WTC11 (cell line): ENCODE measurements around the gene MACROD2. TPM values are rescaled to one million over a fixed set of nuclear protein-coding genes. Genes with fewer than 3 reads are reported as not detected.

Experiments used
- ATAC-seq: fragments of 200-7000 bp; cut with Tn5 transposase; 2 replicates; pipeline ENCODE4 v1.10.0; 2021; ENCODE audit warnings: mild to moderate bottlenecking, moderate library complexity
- CTCF ChIA-PET: fragments of 300-600 bp; sonication (Branson Sonifier 250); formaldehyde crosslinking; loops from one replicate; lab custom pipeline; 2021; ENCODE audit warnings: antibody characterized with exemption; lab: Charles Lee
- POLR2A ChIA-PET: fragments of 350-600 bp; sonication (Branson Sonifier 250); formaldehyde crosslinking; loops from one replicate; lab custom pipeline; 2021; ENCODE audit warnings: antibody characterized with exemption; lab: Charles Lee
- DNase-seq: peaks from one replicate; pipeline ENCODE4 v3.0.0; 2021; ENCODE audit warnings: low spot score
- H3K27ac Mint-ChIP-seq: 2 replicates; pipeline ENCODE4 v1.8.0; 2021; ENCODE audit warnings: mixed read lengths
- H3K27me3 Mint-ChIP-seq: 2 replicates; pipeline ENCODE4 v1.8.0; 2021; ENCODE audit warnings: low read depth, mild to moderate bottlenecking, moderate library complexity, mixed read lengths
- H3K36me3 Mint-ChIP-seq: 2 replicates; pipeline ENCODE4 v1.8.0; 2021; ENCODE audit warnings: mixed read lengths
- H3K4me1 Mint-ChIP-seq: 2 replicates; pipeline ENCODE4 v1.8.0; 2022; ENCODE audit warnings: mixed read lengths
- H3K4me3 Mint-ChIP-seq: 2 replicates; pipeline ENCODE4 v1.8.0; 2021; ENCODE audit warnings: mild to moderate bottlenecking, moderate library complexity, mixed read lengths
- H3K9me3 Mint-ChIP-seq: 2 replicates; pipeline ENCODE4 v1.8.0; 2021; ENCODE audit warnings: mixed read lengths
- ATF6 ChIP-seq: sonication (generic); formaldehyde crosslinking; IDR thresholded peaks from 2 replicates; pipeline ENCODE4 v1.8.1; 2023; ENCODE audit warnings: mild to moderate bottlenecking, missing genetic modification reagents
- CBFB ChIP-seq: sonication (generic); formaldehyde crosslinking; IDR thresholded peaks from 2 replicates; pipeline ENCODE4 v1.8.1; 2022; ENCODE audit warnings: mild to moderate bottlenecking, low read depth, missing genetic modification reagents
- CREB1 ChIP-seq: sonication (generic); formaldehyde crosslinking; IDR thresholded peaks from 2 replicates; pipeline ENCODE4 v1.8.0; 2023; ENCODE audit warnings: mild to moderate bottlenecking, missing genetic modification reagents
- ERG ChIP-seq: fragments of 250-450 bp; sonication (Bioruptor Pico); IDR thresholded peaks from 2 replicates; pipeline ENCODE4 v1.8.0; 2021; ENCODE audit warnings: mild to moderate bottlenecking
- ETV6 ChIP-seq: sonication (generic); formaldehyde crosslinking; IDR thresholded peaks from 2 replicates; pipeline ENCODE4 v1.8.1; 2022; ENCODE audit warnings: mild to moderate bottlenecking, missing genetic modification reagents
- FOXP4 ChIP-seq: sonication (generic); formaldehyde crosslinking; IDR thresholded peaks from 2 replicates; pipeline ENCODE4 v1.8.0; 2022; ENCODE audit warnings: mild to moderate bottlenecking, missing genetic modification reagents
- GRHL2 ChIP-seq: fragments of 250-450 bp; sonication (Bioruptor Pico); IDR thresholded peaks from 2 replicates; pipeline ENCODE4 v1.8.0; 2022; ENCODE audit warnings: mild to moderate bottlenecking, moderate library complexity; ENCODE audit not compliant: insufficient replicate concordance, severe bottlenecking
- GTF2I ChIP-seq: fragments of 250-450 bp; sonication (Bioruptor Pico); conservative IDR thresholded peaks from 2 replicates; pipeline ENCODE4 v1.4.0; 2021; ENCODE audit warnings: mild to moderate bottlenecking
- MAX ChIP-seq: sonication (generic); formaldehyde crosslinking; IDR thresholded peaks from 2 replicates; pipeline ENCODE4 v1.8.0; 2022; ENCODE audit warnings: mild to moderate bottlenecking, missing genetic modification reagents
- NFATC4 ChIP-seq: fragments of 250-450 bp; sonication (Bioruptor Pico); IDR thresholded peaks from 2 replicates; pipeline ENCODE4 v1.9.0; 2021; ENCODE audit warnings: mild to moderate bottlenecking
- NFYB ChIP-seq: sonication (generic); formaldehyde crosslinking; conservative IDR thresholded peaks from 2 replicates; pipeline ENCODE4 v1.8.0; 2022; ENCODE audit warnings: low read depth, missing genetic modification reagents
- NR1H2 ChIP-seq: sonication (generic); formaldehyde crosslinking; IDR thresholded peaks from 2 replicates; pipeline ENCODE4 v1.9.0; 2021; ENCODE audit warnings: mild to moderate bottlenecking, moderate library complexity, missing genetic modification reagents
- NR2C2 ChIP-seq: sonication (generic); formaldehyde crosslinking; IDR thresholded peaks from 2 replicates; pipeline ENCODE4 v1.8.0; 2022; ENCODE audit warnings: mild to moderate bottlenecking, missing genetic modification reagents
- PRDM15 ChIP-seq: sonication (generic); formaldehyde crosslinking; IDR thresholded peaks from 2 replicates; pipeline ENCODE4 v1.8.0; 2022; ENCODE audit warnings: missing genetic modification reagents
- STAT6 ChIP-seq: sonication (generic); formaldehyde crosslinking; conservative IDR thresholded peaks from 2 replicates; pipeline ENCODE4 v1.8.1; 2023; ENCODE audit warnings: mild to moderate bottlenecking, low read depth, missing genetic modification reagents, moderate library complexity
- TEAD1 ChIP-seq: sonication (generic); formaldehyde crosslinking; IDR thresholded peaks from 2 replicates; pipeline ENCODE4 v1.8.0; 2022; ENCODE audit warnings: mild to moderate bottlenecking, missing genetic modification reagents
- USF1 ChIP-seq: sonication (generic); formaldehyde crosslinking; IDR thresholded peaks from 2 replicates; pipeline ENCODE4 v1.8.0; 2022; ENCODE audit warnings: mild to moderate bottlenecking, missing genetic modification reagents
- USF2 ChIP-seq: sonication (generic); formaldehyde crosslinking; IDR thresholded peaks from 2 replicates; pipeline ENCODE4 v1.8.1; 2023; ENCODE audit warnings: mild to moderate bottlenecking, missing genetic modification reagents, moderate library complexity
- ZNF121 ChIP-seq: sonication (generic); formaldehyde crosslinking; IDR thresholded peaks from 2 replicates; pipeline ENCODE4 v1.8.0; 2023; ENCODE audit warnings: missing genetic modification reagents
- ZNF232 ChIP-seq: sonication (generic); formaldehyde crosslinking; IDR thresholded peaks from 2 replicates; pipeline ENCODE4 v1.8.0; 2022; ENCODE audit warnings: mild to moderate bottlenecking, missing genetic modification reagents
- ZNF416 ChIP-seq: fragments of 250-450 bp; sonication (Bioruptor Pico); IDR thresholded peaks from 2 replicates; pipeline ENCODE4 v1.9.0; 2021; ENCODE audit warnings: mild to moderate bottlenecking, inconsistent platforms
- ZNF423 ChIP-seq: fragments of 250-450 bp; sonication (Bioruptor Pico); IDR thresholded peaks from 2 replicates; pipeline ENCODE4 v2.1.2; 2022; ENCODE audit warnings: mild to moderate bottlenecking, moderate library complexity
- total RNA-seq: library from RNA; stranded (reverse); gene quantifications from 3 replicates; pipeline ENCODE4 v1.2.3, GENCODE V29; 2021

The MACROD2 gene
- total RNA-seq, 1 experiment from 2014 or later: 4.1 TPM

GRCh38 chr20:15625981-15626380 lies 1630.7 kb downstream of the MACROD2 start:
- Mint-ChIP-seq H3K4me1 (peaks cover 55% of the 10 kb centered on the region), H3K4me3 (no peak overlapping the region), H3K27me3 (no peaks in the 10 kb centered on the region), H3K36me3 (no peaks in the 10 kb centered on the region), H3K27ac (no peak overlapping the region), H3K9me3 (peaks cover 10% of the 10 kb centered on the region)
- ChIA-PET POLR2A (no interaction called here), CTCF (interaction anchor here (1.6 kb wide), 1 partner anchor 28 kb away, joined by 5 read pairs; no protein-coding TSS in a partner anchor)
- ATAC-seq: no peak
- TF ChIP-seq GRHL2 (CRISPR knock-in tag) (no peak), ZNF232 (CRISPR knock-in tag) (no peak), FOXP4 (CRISPR knock-in tag) (no peak), CBFB (CRISPR knock-in tag) (no peak), ERG (no peak), GTF2I (CRISPR knock-in tag) (no peak), CREB1 (CRISPR knock-in tag) (no peak), STAT6 (CRISPR knock-in tag) (no peak), NR1H2 (CRISPR knock-in tag) (no peak), ZNF423 (CRISPR knock-in tag) (no peak), NFYB (CRISPR knock-in tag) (no peak)
- no peak for DNase-seq

- DNase-seq (no peak), ATAC-seq (no peak)
- Mint-ChIP-seq H3K4me1 (peaks cover 57% of the 10 kb centered on the region), H3K27ac (peak overlapping the region; percentile 94), H3K36me3 (no peaks in the 10 kb centered on the region), H3K4me3 (no peak overlapping the region), H3K27me3 (no peaks in the 10 kb centered on the region), H3K9me3 (peaks cover 5% of the 10 kb centered on the region)
- POLR2A ChIA-PET: no interaction called here
- CTCF ChIA-PET: interaction anchor here (1.2 to 2.9 kb wide), 3 partner anchors 10 to 136 kb away, joined by 4 to 8 read pairs (median 4); no protein-coding TSS in a partner anchor
- no peak for TF ChIP-seq PRDM15
- TF ChIP-seq TEAD1 (CRISPR knock-in tag): no peak
- no peak for TF ChIP-seq NFYB (CRISPR knock-in tag)
- no peak for TF ChIP-seq NFATC4 (CRISPR knock-in tag)
- no peak for TF ChIP-seq ATF6 (CRISPR knock-in tag)
- no peak for TF ChIP-seq MAX (CRISPR knock-in tag)
- no peak for TF ChIP-seq ZNF416 (CRISPR knock-in tag)
- TF ChIP-seq ETV6 (CRISPR knock-in tag): no peak
- no peak for TF ChIP-seq USF1 (CRISPR knock-in tag)
- TF ChIP-seq NR2C2: no peak
- no peak for TF ChIP-seq USF2
- no peak for TF ChIP-seq ZNF121 (CRISPR knock-in tag)
Measured at GRCh38 chr20:15627089-15627488, 1631.8 kb downstream of the MACROD2 start.
